Measurements from ENCODE around the gene DHX35. TPM values are rescaled to one million over a fixed set of nuclear protein-coding genes. Genes with fewer than 3 reads are reported as not detected.

The DHX35 gene
- total RNA-seq, 1 experiment from 2014 or later, result 15.9 TPM

- Histone ChIP-seq H3K4me3 (ENCODE audit: low read depth, low read length, poor library complexity, severe bottlenecking) (no peak overlapping the region), H3K9me3 (ENCODE audit: low read depth, low read length, poor library complexity, severe bottlenecking) (peaks cover 6% of the 10 kb centered on the region), H3K27ac (ENCODE audit: low read depth, low read length, poor library complexity, severe bottlenecking) (no peak overlapping the region), H3K36me3 (ENCODE audit: insufficient read depth, low read length, poor library complexity, severe bottlenecking) (peaks cover 73% of the 10 kb centered on the region), H3K27me3 (replicated peaks; ENCODE audit: insufficient read depth, low read depth, low read length, poor library complexity) (no peaks in the 10 kb centered on the region), H3K4me1 (ENCODE audit: insufficient read depth, low read length, poor library complexity, severe bottlenecking) (peaks cover 8% of the 10 kb centered on the region)
- TF ChIP-seq CTCF (conservative IDR thresholded peaks at IDR 0.05; ENCODE audit: low read depth, low read length) (no peak), EZH2 (IDR thresholded peaks at IDR 0.05; ENCODE audit: borderline replicate concordance, low read depth, low read length, poor library complexity, severe bottlenecking) (no peak)
- DNase-seq (ENCODE audit: low spot score), result no peak
- ChIA-PET POLR2A (ENCODE audit: low non-redundant PET) (no interaction called here), CTCF (no interaction called here)
- intact Hi-C loops (cut with micrococcal nuclease; ENCODE audit: unreplicated experiment), result no loop called here
- BruUV-seq (replicated peaks), result no TSS peak
Observed at GRCh38 chr20:39019027-39019426, 56.9 kb downstream of the DHX35 start.

GRCh38 chr20:39019805-39020325 is 57.7 kb downstream of the DHX35 start:
- Histone ChIP-seq H3K36me3 (ENCODE audit: insufficient read depth, low read length, poor library complexity, severe bottlenecking) (peaks cover 76% of the 10 kb centered on the region), H3K4me3 (ENCODE audit: low read depth, low read length, poor library complexity, severe bottlenecking) (no peak overlapping the region), H3K9me3 (ENCODE audit: low read depth, low read length, poor library complexity, severe bottlenecking) (peaks cover 6% of the 10 kb centered on the region), H3K4me1 (ENCODE audit: insufficient read depth, low read length, poor library complexity, severe bottlenecking) (peaks cover under 1% of the 10 kb centered on the region), H3K27me3 (replicated peaks; ENCODE audit: insufficient read depth, low read depth, low read length, poor library complexity) (no peaks in the 10 kb centered on the region), H3K27ac (ENCODE audit: low read depth, low read length, poor library complexity, severe bottlenecking) (no peak overlapping the region)
- intact Hi-C loops (cut with micrococcal nuclease; ENCODE audit: unreplicated experiment), result no loop called here
- no peak for DNase-seq (ENCODE audit: low spot score)
- POLR2A ChIA-PET (ENCODE audit: low non-redundant PET), result no interaction called here
- CTCF ChIA-PET, result no interaction called here
- BruUV-seq (replicated peaks), result no TSS peak
- TF ChIP-seq CTCF (conservative IDR thresholded peaks at IDR 0.05; ENCODE audit: low read depth, low read length) (no peak), EZH2 (IDR thresholded peaks at IDR 0.05; ENCODE audit: borderline replicate concordance, low read depth, low read length, poor library complexity, severe bottlenecking) (no peak)

- no peak for DNase-seq (ENCODE audit: low spot score)
- Histone ChIP-seq H3K4me3 (ENCODE audit: low read depth, low read length, poor library complexity, severe bottlenecking) (no peak overlapping the region), H3K27ac (ENCODE audit: low read depth, low read length, poor library complexity, severe bottlenecking) (no peak overlapping the region), H3K4me1 (ENCODE audit: insufficient read depth, low read length, poor library complexity, severe bottlenecking) (no peaks in the 10 kb centered on the region), H3K9me3 (ENCODE audit: low read depth, low read length, poor library complexity, severe bottlenecking) (no peaks in the 10 kb centered on the region), H3K27me3 (replicated peaks; ENCODE audit: insufficient read depth, low read depth, low read length, poor library complexity) (no peaks in the 10 kb centered on the region), H3K36me3 (ENCODE audit: insufficient read depth, low read length, poor library complexity, severe bottlenecking) (peaks cover 69% of the 10 kb centered on the region)
- ChIA-PET POLR2A (ENCODE audit: low non-redundant PET) (no interaction called here), CTCF (no interaction called here)
- BruUV-seq (replicated peaks), result no TSS peak
- intact Hi-C loops (cut with micrococcal nuclease; ENCODE audit: unreplicated experiment), result no loop called here
- TF ChIP-seq CTCF (conservative IDR thresholded peaks at IDR 0.05; ENCODE audit: low read depth, low read length) (no peak), EZH2 (IDR thresholded peaks at IDR 0.05; ENCODE audit: borderline replicate concordance, low read depth, low read length, poor library complexity, severe bottlenecking) (no peak)
Observed at GRCh38 chr20:39021748-39022147, 59.6 kb downstream of the DHX35 start.

All from A673 (cell line).